ENCODE measurements around the gene RNF145. TPM values are rescaled to one million over a fixed set of nuclear protein-coding genes. Genes with fewer than 3 reads are reported as not detected.
"Not testable (repeated sequence)": the region's sequence is repeated elsewhere in the genome, so short reads cannot be mapped to it uniquely, and the experiment has no call there.

The RNF145 gene
- total RNA-seq, 1 donor from 2014 or later = 220 TPM

GRCh38 chr5:159155960-159156359 lies 53.4 kb downstream of the RNF145 start:
- H3K9me3 ChIP-seq = no peaks in the 10 kb centered on the region
- intact Hi-C loops (cut with DNase I) = no loop called here
- H3K27ac ChIP-seq = no peak overlapping the region
- H3K36me3 ChIP-seq = peaks cover 38% of the 10 kb centered on the region
- no peak for TF ChIP-seq CTCF (IDR thresholded peaks at IDR 0.05)
- no peak overlapping the region for H3K4me3 ChIP-seq
- ATAC-seq = no peak
- DNase-seq = no peak
- no peaks in the 10 kb centered on the region for H3K27me3 ChIP-seq
- peaks cover 3% of the 10 kb centered on the region for H3K4me1 ChIP-seq

- DNase-seq = no peak
- peaks cover 3% of the 10 kb centered on the region for H3K4me1 ChIP-seq
- peaks cover 13% of the 10 kb centered on the region for H3K36me3 ChIP-seq
- intact Hi-C loops (cut with DNase I) = no loop called here
- H3K27ac ChIP-seq = no peak overlapping the region
- ATAC-seq = no peak
- H3K27me3 ChIP-seq = no peaks in the 10 kb centered on the region
- no peaks in the 10 kb centered on the region for H3K9me3 ChIP-seq
- no peak for TF ChIP-seq CTCF (IDR thresholded peaks at IDR 0.05)
- H3K4me3 ChIP-seq = no peak overlapping the region
These were observed 56.5 kb downstream of the RNF145 start for GRCh38 chr5:159152876-159153275.

GRCh38 chr5:159149085-159149484 lies 60.3 kb downstream of the RNF145 start:
- no peak for ATAC-seq
- no peaks in the 10 kb centered on the region for H3K4me1 ChIP-seq
- no peaks in the 10 kb centered on the region for H3K9me3 ChIP-seq
- H3K27ac ChIP-seq = no peak overlapping the region
- intact Hi-C loops (cut with DNase I) = no loop called here
- H3K36me3 ChIP-seq = no peaks in the 10 kb centered on the region
- TF ChIP-seq CTCF (IDR thresholded peaks at IDR 0.05) = no peak
- no peak for DNase-seq
- H3K4me3 ChIP-seq = no peak overlapping the region
- no peaks in the 10 kb centered on the region for H3K27me3 ChIP-seq

GRCh38 chr5:159147976-159148375 lies 61.4 kb downstream of the RNF145 start:
- ATAC-seq (no peak), DNase-seq (no peak)
- no peaks in the 10 kb centered on the region for H3K36me3 ChIP-seq
- intact Hi-C loops (cut with DNase I) = no loop called here
- TF ChIP-seq CTCF (IDR thresholded peaks at IDR 0.05) = no peak
- no peak overlapping the region for H3K4me3 ChIP-seq
- no peaks in the 10 kb centered on the region for H3K4me1 ChIP-seq
- no peaks in the 10 kb centered on the region for H3K27me3 ChIP-seq
- H3K27ac ChIP-seq = no peak overlapping the region
- H3K9me3 ChIP-seq = no peaks in the 10 kb centered on the region

GRCh38 chr5:159146839-159147238 lies 62.5 kb downstream of the RNF145 start:
- Histone ChIP-seq H3K4me3 (no peak overlapping the region), H3K4me1 (no peaks in the 10 kb centered on the region), H3K27ac (no peak overlapping the region), H3K9me3 (no peaks in the 10 kb centered on the region), H3K36me3 (no peaks in the 10 kb centered on the region), H3K27me3 (no peaks in the 10 kb centered on the region)
- ATAC-seq = no peak
- intact Hi-C loops (cut with DNase I) = no loop called here
- DNase-seq = no peak
- TF ChIP-seq CTCF (IDR thresholded peaks at IDR 0.05) = no peak

- H3K27ac ChIP-seq; DNase-seq; H3K4me1 ChIP-seq; intact Hi-C loops (cut with DNase I); H3K27me3 ChIP-seq; H3K36me3 ChIP-seq; H3K9me3 ChIP-seq; ATAC-seq; H3K4me3 ChIP-seq: not testable (repeated sequence)
These were observed 64.2 kb downstream of the RNF145 start for GRCh38 chr5:159145160-159145559.

All from upper lobe of right lung (tissue), 1 donor.